ENCODE data around the gene LDB2.
A peak's percentile ranks its signal among the peaks of the same experiment; 100 is the strongest.

LDB2 gene

DNA sequence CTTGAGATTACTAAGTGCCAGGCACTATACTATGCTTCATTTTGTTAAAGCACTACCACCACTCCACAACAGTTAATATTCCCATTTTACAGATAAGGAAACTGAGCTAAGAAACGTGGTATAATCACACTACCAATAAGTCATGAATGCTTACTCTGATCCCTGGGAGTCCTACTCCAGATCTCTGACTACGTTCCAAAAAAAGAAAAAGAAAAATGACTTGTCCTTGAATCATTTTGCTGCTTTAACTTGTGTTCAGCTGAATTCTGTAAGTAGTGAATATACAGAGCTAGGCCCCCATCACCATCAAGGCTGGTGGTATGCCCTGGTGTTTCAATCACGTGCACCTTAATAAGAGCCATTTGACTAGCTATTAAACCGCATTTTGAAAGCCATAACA lies 39.4 kb downstream of the LDB2 start:
- no peak for TF ChIP-seq CTCF (IDR thresholded peaks at IDR 0.05)
- Histone ChIP-seq H3K27ac (no peak overlapping the region), H3K4me3 (no peak overlapping the region)
- no peak for DNase-seq (ENCODE audit: low spot score)

DNA sequence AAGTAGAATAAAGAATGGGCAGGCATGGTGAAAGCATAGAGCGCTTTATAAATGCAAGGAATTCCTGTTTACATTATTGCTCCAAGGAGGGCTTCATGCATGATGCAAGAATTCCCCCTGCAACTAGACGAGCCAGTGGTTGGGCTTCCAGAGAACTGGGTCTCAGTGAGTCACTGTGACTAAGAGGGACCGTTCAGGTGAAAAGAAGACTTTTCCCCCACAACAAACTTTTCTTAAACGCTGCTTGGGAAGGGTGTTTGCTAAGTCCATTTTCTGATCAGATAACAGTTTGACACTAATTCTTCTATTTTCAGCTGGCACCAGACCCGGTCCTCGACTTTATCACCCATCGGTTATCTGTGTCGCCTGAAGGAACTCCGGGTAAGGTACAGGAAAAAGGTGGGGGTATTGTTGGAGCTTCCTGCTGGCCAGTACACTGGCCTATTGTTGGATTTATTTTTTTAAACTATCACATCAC lies 40.1 kb downstream of the LDB2 start:
- no peak for TF ChIP-seq CTCF (IDR thresholded peaks at IDR 0.05)
- H3K4me3 ChIP-seq, result no peak overlapping the region
- no peak for DNase-seq (ENCODE audit: low spot score)
- H3K27ac ChIP-seq, result no peak overlapping the region

- H3K27ac ChIP-seq, result peak overlapping the region in 1 of 2 donors; percentile 24
Observed at GRCh38 chr4:16857425-16857824, 41.0 kb downstream of the LDB2 start.

DNA sequence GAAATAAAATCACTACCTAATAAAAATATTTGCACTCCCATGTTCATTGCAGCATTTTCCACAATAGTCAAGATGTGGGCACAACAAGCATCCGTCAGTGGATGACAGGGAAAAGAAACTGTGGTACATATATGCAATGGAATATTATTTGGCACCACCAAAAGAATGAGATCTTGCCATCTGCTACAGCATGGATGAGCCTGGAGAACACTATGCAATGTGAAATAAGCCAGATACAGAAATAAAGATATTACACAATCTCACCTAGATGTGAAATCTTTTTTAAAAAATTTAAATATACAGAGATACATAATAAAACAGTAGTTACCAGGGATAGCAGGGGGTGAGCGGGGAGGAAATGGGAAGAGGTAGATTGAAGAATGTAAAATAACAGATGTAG lies 44.8 kb downstream of the LDB2 start:
- Histone ChIP-seq H3K4me3 (no peak overlapping the region), H3K27ac (no peak overlapping the region)
- TF ChIP-seq CTCF (IDR thresholded peaks at IDR 0.05), result no peak
- DNase-seq (ENCODE audit: low spot score), result no peak

More at GRCh38 chr4:16857425-16857824, 41.0 kb downstream of the LDB2 start:
- no peak for DNase-seq (ENCODE audit: low spot score)
- TF ChIP-seq CTCF (IDR thresholded peaks at IDR 0.05), result no peak
- H3K4me3 ChIP-seq, result no peak overlapping the region

GRCh38 chr4:16852644-16853043 lies 45.8 kb downstream of the LDB2 start:
- no peak for DNase-seq (ENCODE audit: low spot score)
- no peak for TF ChIP-seq CTCF (IDR thresholded peaks at IDR 0.05)
- H3K27ac ChIP-seq, result no peak overlapping the region
- H3K4me3 ChIP-seq, result no peak overlapping the region

GRCh38 chr4:16852228-16852627 lies 46.2 kb downstream of the LDB2 start:
- no peak for TF ChIP-seq CTCF (IDR thresholded peaks at IDR 0.05)
- H3K4me3 ChIP-seq, result no peak overlapping the region
- no peak for DNase-seq (ENCODE audit: low spot score)
- H3K27ac ChIP-seq, result no peak overlapping the region

GRCh38 chr4:16846540-16847117 lies 51.8 kb downstream of the LDB2 start:
- Histone ChIP-seq H3K4me3 (no peak overlapping the region), H3K27ac (no peak overlapping the region)
- no peak for DNase-seq (ENCODE audit: low spot score)
- no peak for TF ChIP-seq CTCF (IDR thresholded peaks at IDR 0.05)
